ENCODE measurements around the gene DLG2.

DLG2 gene

GRCh38 chr11:83691451-83691950 lies 1935.6 kb downstream of the DLG2 start:
- no peak overlapping the region for H3K27ac ChIP-seq
- TF ChIP-seq ZFX (IDR thresholded peaks at IDR 0.05; ENCODE audit: borderline replicate concordance): no peak
- no peak for TF ChIP-seq CTCF (IDR thresholded peaks at IDR 0.05)

GRCh38 chr11:83689144-83689780 lies 1937.9 kb downstream of the DLG2 start:
- H3K27ac ChIP-seq: no peak overlapping the region

GRCh38 chr11:83687787-83688186 lies 1939.4 kb downstream of the DLG2 start:
- TF ChIP-seq ZFX (IDR thresholded peaks at IDR 0.05; ENCODE audit: borderline replicate concordance) (no peak), CTCF (IDR thresholded peaks at IDR 0.05) (no peak)
- H3K27ac ChIP-seq: no peak overlapping the region

More at GRCh38 chr11:83689144-83689780, 1937.9 kb downstream of the DLG2 start:
- no peak for TF ChIP-seq ZFX (IDR thresholded peaks at IDR 0.05; ENCODE audit: borderline replicate concordance)
- no peak for TF ChIP-seq CTCF (IDR thresholded peaks at IDR 0.05)

GRCh38 chr11:83685730-83686129 lies 1941.4 kb downstream of the DLG2 start:
- no peak for TF ChIP-seq ZFX (IDR thresholded peaks at IDR 0.05; ENCODE audit: borderline replicate concordance)
- TF ChIP-seq CTCF (IDR thresholded peaks at IDR 0.05): no peak
- H3K27ac ChIP-seq: no peak overlapping the region

GRCh38 chr11:83684071-83684470 lies 1943.1 kb downstream of the DLG2 start:
- TF ChIP-seq CTCF (IDR thresholded peaks at IDR 0.05) (no peak), ZFX (IDR thresholded peaks at IDR 0.05; ENCODE audit: borderline replicate concordance) (no peak)
- H3K27ac ChIP-seq: no peak overlapping the region

- H3K27ac ChIP-seq: no peak overlapping the region
- TF ChIP-seq CTCF (IDR thresholded peaks at IDR 0.05) (no peak), ZFX (IDR thresholded peaks at IDR 0.05; ENCODE audit: borderline replicate concordance) (no peak)
These were observed 1944.6 kb downstream of the DLG2 start for GRCh38 chr11:83682611-83682973.

- no peak overlapping the region for H3K27ac ChIP-seq
- no peak for TF ChIP-seq ZFX (IDR thresholded peaks at IDR 0.05; ENCODE audit: borderline replicate concordance)
- no peak for TF ChIP-seq CTCF (IDR thresholded peaks at IDR 0.05)
These were observed 1945.1 kb downstream of the DLG2 start for GRCh38 chr11:83681906-83682610.

Data from 22Rv1 (cell line).